WTC11 (cell line): Measurements from ENCODE around the gene TCEA2. TPM values are rescaled to one million over a fixed set of nuclear protein-coding genes. Genes with fewer than 3 reads are reported as not detected.

ENCODE experiments used
- ATAC-seq: fragments of 200-7000 bp; cut with Tn5 transposase; 2 replicates; pipeline ENCODE4 v1.10.0; 2021; ENCODE audit warnings: mild to moderate bottlenecking, moderate library complexity
- CTCF ChIA-PET: fragments of 300-600 bp; sonication (Branson Sonifier 250); formaldehyde crosslinking; loops from one replicate; lab custom pipeline; 2021; ENCODE audit warnings: antibody characterized with exemption; lab: Charles Lee
- POLR2A ChIA-PET: fragments of 350-600 bp; sonication (Branson Sonifier 250); formaldehyde crosslinking; loops from one replicate; lab custom pipeline; 2021; ENCODE audit warnings: antibody characterized with exemption; lab: Charles Lee
- DNase-seq: peaks from one replicate; pipeline ENCODE4 v3.0.0; 2021; ENCODE audit warnings: low spot score
- H3K27ac Mint-ChIP-seq: 2 replicates; pipeline ENCODE4 v1.8.0; 2021; ENCODE audit warnings: mixed read lengths
- H3K27me3 Mint-ChIP-seq: 2 replicates; pipeline ENCODE4 v1.8.0; 2021; ENCODE audit warnings: low read depth, mild to moderate bottlenecking, moderate library complexity, mixed read lengths
- H3K36me3 Mint-ChIP-seq: 2 replicates; pipeline ENCODE4 v1.8.0; 2021; ENCODE audit warnings: mixed read lengths
- H3K4me1 Mint-ChIP-seq: 2 replicates; pipeline ENCODE4 v1.8.0; 2022; ENCODE audit warnings: mixed read lengths
- H3K4me3 Mint-ChIP-seq: 2 replicates; pipeline ENCODE4 v1.8.0; 2021; ENCODE audit warnings: mild to moderate bottlenecking, moderate library complexity, mixed read lengths
- H3K9me3 Mint-ChIP-seq: 2 replicates; pipeline ENCODE4 v1.8.0; 2021; ENCODE audit warnings: mixed read lengths
- CREM ChIP-seq: sonication (generic); formaldehyde crosslinking; IDR thresholded peaks from 2 replicates; pipeline ENCODE4 v1.8.1; 2022; ENCODE audit warnings: mild to moderate bottlenecking, missing genetic modification reagents, moderate library complexity
- ETV6 ChIP-seq: sonication (generic); formaldehyde crosslinking; IDR thresholded peaks from 2 replicates; pipeline ENCODE4 v1.8.1; 2022; ENCODE audit warnings: mild to moderate bottlenecking, missing genetic modification reagents
- FOXJ3 ChIP-seq: sonication (generic); formaldehyde crosslinking; IDR thresholded peaks from 2 replicates; pipeline ENCODE4 v1.9.0; 2021; ENCODE audit warnings: missing genetic modification reagents, mild to moderate bottlenecking, borderline replicate concordance
- FOXK1 ChIP-seq: sonication (generic); formaldehyde crosslinking; IDR thresholded peaks from 2 replicates; pipeline ENCODE4 v1.8.0; 2022; ENCODE audit warnings: mild to moderate bottlenecking, moderate library complexity, missing genetic modification reagents
- GRHL2 ChIP-seq: fragments of 250-450 bp; sonication (Bioruptor Pico); IDR thresholded peaks from 2 replicates; pipeline ENCODE4 v1.8.0; 2022; ENCODE audit warnings: mild to moderate bottlenecking, moderate library complexity; ENCODE audit not compliant: insufficient replicate concordance, severe bottlenecking
- GTF2I ChIP-seq: fragments of 250-450 bp; sonication (Bioruptor Pico); conservative IDR thresholded peaks from 2 replicates; pipeline ENCODE4 v1.4.0; 2021; ENCODE audit warnings: mild to moderate bottlenecking
- JUN ChIP-seq: sonication (generic); formaldehyde crosslinking; IDR thresholded peaks from 2 replicates; pipeline ENCODE4 v1.8.0; 2023; ENCODE audit warnings: mild to moderate bottlenecking, missing genetic modification reagents
- NFE2L1 ChIP-seq: sonication (generic); formaldehyde crosslinking; IDR thresholded peaks from 2 replicates; pipeline ENCODE4 v1.8.1; 2023; ENCODE audit warnings: missing genetic modification reagents
- NR1H2 ChIP-seq: sonication (generic); formaldehyde crosslinking; IDR thresholded peaks from 2 replicates; pipeline ENCODE4 v1.9.0; 2021; ENCODE audit warnings: mild to moderate bottlenecking, moderate library complexity, missing genetic modification reagents
- NR3C1 ChIP-seq: sonication (generic); formaldehyde crosslinking; conservative IDR thresholded peaks from 2 replicates; pipeline ENCODE4 v1.8.1; 2023; ENCODE audit warnings: low read depth, mild to moderate bottlenecking, missing genetic modification reagents
- PRDM15 ChIP-seq: sonication (generic); formaldehyde crosslinking; IDR thresholded peaks from 2 replicates; pipeline ENCODE4 v1.8.0; 2022; ENCODE audit warnings: missing genetic modification reagents
- RORB ChIP-seq: fragments of 250-450 bp; sonication (Bioruptor Pico); IDR thresholded peaks from 2 replicates; pipeline ENCODE4 v1.9.0; 2021; ENCODE audit warnings: mild to moderate bottlenecking
- SMAD3 ChIP-seq: sonication (generic); formaldehyde crosslinking; IDR thresholded peaks from 2 replicates; pipeline ENCODE4 v1.8.0; 2022; ENCODE audit warnings: missing genetic modification reagents, mild to moderate bottlenecking, borderline replicate concordance
- SMAD4 ChIP-seq: sonication (generic); formaldehyde crosslinking; IDR thresholded peaks from 2 replicates; pipeline ENCODE4 v1.8.0; 2022; ENCODE audit warnings: mild to moderate bottlenecking, missing genetic modification reagents
- SP1 ChIP-seq: sonication (generic); formaldehyde crosslinking; conservative IDR thresholded peaks from 2 replicates; pipeline ENCODE4 v1.8.1; 2022; ENCODE audit warnings: missing genetic modification reagents
- TCF7 ChIP-seq: sonication (generic); formaldehyde crosslinking; IDR thresholded peaks from 2 replicates; pipeline ENCODE4 v1.8.0; 2022; ENCODE audit warnings: mild to moderate bottlenecking, low read depth, missing genetic modification reagents, moderate library complexity
- TEAD4 ChIP-seq: sonication (generic); formaldehyde crosslinking; IDR thresholded peaks from 2 replicates; pipeline ENCODE4 v1.8.0; 2022; ENCODE audit warnings: mild to moderate bottlenecking, missing genetic modification reagents
- ZNF121 ChIP-seq: sonication (generic); formaldehyde crosslinking; IDR thresholded peaks from 2 replicates; pipeline ENCODE4 v1.8.0; 2023; ENCODE audit warnings: missing genetic modification reagents
- ZNF219 ChIP-seq: sonication (generic); formaldehyde crosslinking; IDR thresholded peaks from 2 replicates; pipeline ENCODE4 v1.8.0; 2023; ENCODE audit warnings: missing genetic modification reagents, mild to moderate bottlenecking, borderline replicate concordance
- ZNF423 ChIP-seq: fragments of 250-450 bp; sonication (Bioruptor Pico); IDR thresholded peaks from 2 replicates; pipeline ENCODE4 v2.1.2; 2022; ENCODE audit warnings: mild to moderate bottlenecking, moderate library complexity
- ZNF671 ChIP-seq: fragments of 250-450 bp; sonication (Bioruptor Pico); IDR thresholded peaks from 2 replicates; pipeline ENCODE4 v1.8.0; 2021; ENCODE audit warnings: mild to moderate bottlenecking
- total RNA-seq: library from RNA; stranded (reverse); gene quantifications from 3 replicates; pipeline ENCODE4 v1.2.3, GENCODE V29; 2021
- TF ChIP-seq, protein P1 (sequence below): fragments of 250-450 bp; sonication (Bioruptor Pico); IDR thresholded peaks from 2 replicates; pipeline ENCODE4 v1.8.0; 2021; ENCODE audit warnings: mild to moderate bottlenecking
- TF ChIP-seq, protein P2 (sequence below): fragments of 250-450 bp; sonication (Bioruptor Pico); IDR thresholded peaks from 2 replicates; pipeline ENCODE4 v2.1.2; 2022; ENCODE audit warnings: mild to moderate bottlenecking, moderate library complexity
- TF ChIP-seq, protein P3 (sequence below): sonication (generic); formaldehyde crosslinking; IDR thresholded peaks from 2 replicates; pipeline ENCODE4 v1.8.1; 2022; ENCODE audit warnings: low read depth, missing genetic modification reagents, borderline replicate concordance
- TF ChIP-seq, protein P4 (sequence below): sonication (generic); formaldehyde crosslinking; conservative IDR thresholded peaks from 2 replicates; pipeline ENCODE4 v1.8.1; 2022; ENCODE audit warnings: mild to moderate bottlenecking, missing genetic modification reagents

Gene TCEA2
- total RNA-seq, 1 experiment from 2014 or later, result 55.8 TPM

DNA sequence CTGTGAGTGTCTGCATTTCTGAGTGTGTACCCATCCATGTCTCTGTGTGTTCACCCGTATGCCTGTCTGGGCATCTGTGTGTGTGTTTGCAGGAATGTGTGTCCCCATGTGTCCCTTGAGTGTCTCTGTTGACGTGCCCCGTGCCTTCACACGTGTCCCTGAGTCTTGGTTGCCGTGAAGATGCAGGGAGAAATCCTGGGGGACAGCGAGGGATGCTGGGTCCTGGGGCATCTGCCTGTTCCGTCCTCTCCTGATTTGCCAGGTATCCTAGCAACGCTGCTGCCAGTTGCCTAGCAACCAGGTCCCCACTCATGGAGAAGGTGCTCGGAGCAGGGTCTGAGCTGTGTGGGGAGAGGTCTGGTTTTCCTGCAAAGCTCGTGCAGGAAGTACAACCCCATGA lies 27.2 kb downstream of the TCEA2 start:
- peaks cover 23% of the 10 kb centered on the region for H3K27me3 Mint-ChIP-seq

DNA sequence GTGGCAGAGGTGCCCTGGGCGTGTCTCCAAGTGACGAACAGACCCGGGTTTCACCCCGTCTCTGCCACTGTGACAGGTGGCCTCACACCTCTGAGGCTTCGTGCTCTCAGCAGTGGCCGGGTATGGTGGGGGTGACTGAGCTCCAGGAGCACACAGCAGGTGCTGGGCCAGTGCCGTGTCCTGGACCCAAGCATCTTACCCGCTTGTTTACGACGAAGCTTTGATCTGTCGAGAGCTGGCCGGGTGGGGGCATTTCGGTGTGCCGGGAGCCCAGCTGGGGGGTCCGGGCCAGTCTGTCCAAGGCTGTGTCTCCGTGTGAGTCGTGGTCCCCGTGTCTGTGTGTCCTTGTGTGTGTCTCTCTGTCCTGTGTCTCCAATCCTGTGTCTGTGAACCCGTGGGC lies 28.3 kb downstream of the TCEA2 start:
- H3K4me3 Mint-ChIP-seq, result no peak overlapping the region
- CTCF ChIA-PET, result interaction anchor here (0.6 to 3.4 kb wide), 6 partner anchors 8 to 188 kb away, joined by 3 to 26 read pairs (median 8); partner anchors contain the start of gene LKAAEAR1
- POLR2A ChIA-PET, result interaction anchor here (1.2 kb wide), 1 partner anchor 37 kb away, joined by 3 read pairs; no protein-coding TSS in a partner anchor
- peaks cover 11% of the 10 kb centered on the region for H3K27me3 Mint-ChIP-seq
- no peak for ATAC-seq
- H3K4me1 Mint-ChIP-seq, result peaks cover 7% of the 10 kb centered on the region
- no peaks in the 10 kb centered on the region; the same call in 1 of the 2 replicates for H3K36me3 Mint-ChIP-seq
- H3K9me3 Mint-ChIP-seq, result peaks cover 8% of the 10 kb centered on the region
- DNase-seq, result no peak
- TF ChIP-seq TEAD4 (CRISPR knock-in tag) (no peak), SMAD3 (CRISPR knock-in tag) (no peak), ZNF423 (CRISPR knock-in tag) (no peak), GTF2I (CRISPR knock-in tag) (no peak), TCF7 (CRISPR knock-in tag) (no peak), CREM (no peak), PRDM15 (CRISPR knock-in tag) (no peak), ZNF219 (CRISPR knock-in tag) (no peak), RORB (CRISPR knock-in tag) (no peak), SMAD4 (CRISPR knock-in tag) (no peak), FOXJ3 (CRISPR knock-in tag) (no peak), NFE2L1 (CRISPR knock-in tag) (no peak), FOXK1 (CRISPR knock-in tag) (no peak), SP1 (no peak), ZNF121 (CRISPR knock-in tag) (no peak), JUN (CRISPR knock-in tag) (no peak)
- TF ChIP-seq, protein P1, sequence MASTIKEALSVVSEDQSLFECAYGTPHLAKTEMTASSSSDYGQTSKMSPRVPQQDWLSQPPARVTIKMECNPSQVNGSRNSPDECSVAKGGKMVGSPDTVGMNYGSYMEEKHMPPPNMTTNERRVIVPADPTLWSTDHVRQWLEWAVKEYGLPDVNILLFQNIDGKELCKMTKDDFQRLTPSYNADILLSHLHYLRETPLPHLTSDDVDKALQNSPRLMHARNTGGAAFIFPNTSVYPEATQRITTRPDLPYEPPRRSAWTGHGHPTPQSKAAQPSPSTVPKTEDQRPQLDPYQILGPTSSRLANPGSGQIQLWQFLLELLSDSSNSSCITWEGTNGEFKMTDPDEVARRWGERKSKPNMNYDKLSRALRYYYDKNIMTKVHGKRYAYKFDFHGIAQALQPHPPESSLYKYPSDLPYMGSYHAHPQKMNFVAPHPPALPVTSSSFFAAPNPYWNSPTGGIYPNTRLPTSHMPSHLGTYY (CRISPR knock-in tag), result no peak
- TF ChIP-seq, protein P2, sequence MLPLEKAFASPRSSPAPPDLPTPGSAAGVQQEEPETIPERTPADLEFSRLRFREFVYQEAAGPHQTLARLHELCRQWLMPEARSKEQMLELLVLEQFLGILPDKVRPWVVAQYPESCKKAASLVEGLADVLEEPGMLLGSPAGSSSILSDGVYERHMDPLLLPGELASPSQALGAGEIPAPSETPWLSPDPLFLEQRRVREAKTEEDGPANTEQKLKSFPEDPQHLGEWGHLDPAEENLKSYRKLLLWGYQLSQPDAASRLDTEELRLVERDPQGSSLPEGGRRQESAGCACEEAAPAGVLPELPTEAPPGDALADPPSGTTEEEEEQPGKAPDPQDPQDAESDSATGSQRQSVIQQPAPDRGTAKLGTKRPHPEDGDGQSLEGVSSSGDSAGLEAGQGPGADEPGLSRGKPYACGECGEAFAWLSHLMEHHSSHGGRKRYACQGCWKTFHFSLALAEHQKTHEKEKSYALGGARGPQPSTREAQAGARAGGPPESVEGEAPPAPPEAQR (CRISPR knock-in tag), result no peak
- TF ChIP-seq, protein P3, sequence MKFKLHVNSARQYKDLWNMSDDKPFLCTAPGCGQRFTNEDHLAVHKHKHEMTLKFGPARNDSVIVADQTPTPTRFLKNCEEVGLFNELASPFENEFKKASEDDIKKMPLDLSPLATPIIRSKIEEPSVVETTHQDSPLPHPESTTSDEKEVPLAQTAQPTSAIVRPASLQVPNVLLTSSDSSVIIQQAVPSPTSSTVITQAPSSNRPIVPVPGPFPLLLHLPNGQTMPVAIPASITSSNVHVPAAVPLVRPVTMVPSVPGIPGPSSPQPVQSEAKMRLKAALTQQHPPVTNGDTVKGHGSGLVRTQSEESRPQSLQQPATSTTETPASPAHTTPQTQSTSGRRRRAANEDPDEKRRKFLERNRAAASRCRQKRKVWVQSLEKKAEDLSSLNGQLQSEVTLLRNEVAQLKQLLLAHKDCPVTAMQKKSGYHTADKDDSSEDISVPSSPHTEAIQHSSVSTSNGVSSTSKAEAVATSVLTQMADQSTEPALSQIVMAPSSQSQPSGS (CRISPR knock-in tag), result no peak
- H3K27ac Mint-ChIP-seq, result no peak overlapping the region

More for the DNA sequence above, 27.2 kb downstream of the TCEA2 start:
- no peak for DNase-seq
- TF ChIP-seq TEAD4 (CRISPR knock-in tag), result no peak
- TF ChIP-seq, protein P3 (CRISPR knock-in tag), result 0 out of 2 replicates have a peak, but pooled peaks have one; percentile 9
- TF ChIP-seq NR1H2 (CRISPR knock-in tag), result no peak
- TF ChIP-seq JUN (CRISPR knock-in tag), result no peak
- no peak for TF ChIP-seq NR3C1
- no peak for TF ChIP-seq ZNF671 (CRISPR knock-in tag)
- no peak for TF ChIP-seq ETV6 (CRISPR knock-in tag)
- no peak for TF ChIP-seq GRHL2 (CRISPR knock-in tag)
- TF ChIP-seq, protein P4, sequence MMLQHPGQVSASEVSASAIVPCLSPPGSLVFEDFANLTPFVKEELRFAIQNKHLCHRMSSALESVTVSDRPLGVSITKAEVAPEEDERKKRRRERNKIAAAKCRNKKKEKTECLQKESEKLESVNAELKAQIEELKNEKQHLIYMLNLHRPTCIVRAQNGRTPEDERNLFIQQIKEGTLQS (CRISPR knock-in tag), result 0 out of 2 replicates have a peak, but pooled peaks have one; percentile 10
- TF ChIP-seq, all 79 proteins: peak for 2
- Mint-ChIP-seq H3K27ac (no peak overlapping the region), H3K4me1 (peaks cover 7% of the 10 kb centered on the region), H3K4me3 (no peak overlapping the region), H3K36me3 (no peaks in the 10 kb centered on the region), H3K9me3 (0 out of 2 replicates have a peak, but pooled peaks cover 3% of the 10 kb centered on the region)
- POLR2A ChIA-PET, result no interaction called here
- CTCF ChIA-PET, result interaction anchor here (0.6 to 3.4 kb wide), 2 partner anchors 12 to 33 kb away, joined by 3 to 26 read pairs; no protein-coding TSS in a partner anchor
- no peak for ATAC-seq
